B cell (primary cell): ENCODE data around the gene PIK3CB.

Experiments used
- CTCF ChIP-seq: fragments of 200-600 bp; IDR thresholded peaks from one replicate; pipeline ENCODE4 v1.8.0; 2022; ENCODE audit warnings: antibody characterized with exemption, mild to moderate bottlenecking
- EZH2 ChIP-seq: IDR thresholded peaks from 2 replicates; pipeline ENCODE4 v1.6.1; 2012; ENCODE audit warnings: borderline replicate concordance, low read depth, mild to moderate bottlenecking, moderate library complexity, low read length; ENCODE audit not compliant: insufficient read depth, poor library complexity, severe bottlenecking

GRCh38 chr3:138717348-138717747 lies 117.4 kb downstream of the PIK3CB start:
- TF ChIP-seq CTCF = no peak
- no peak for TF ChIP-seq EZH2
